ENCODE measurements around the gene ALOX15B.

DNA sequence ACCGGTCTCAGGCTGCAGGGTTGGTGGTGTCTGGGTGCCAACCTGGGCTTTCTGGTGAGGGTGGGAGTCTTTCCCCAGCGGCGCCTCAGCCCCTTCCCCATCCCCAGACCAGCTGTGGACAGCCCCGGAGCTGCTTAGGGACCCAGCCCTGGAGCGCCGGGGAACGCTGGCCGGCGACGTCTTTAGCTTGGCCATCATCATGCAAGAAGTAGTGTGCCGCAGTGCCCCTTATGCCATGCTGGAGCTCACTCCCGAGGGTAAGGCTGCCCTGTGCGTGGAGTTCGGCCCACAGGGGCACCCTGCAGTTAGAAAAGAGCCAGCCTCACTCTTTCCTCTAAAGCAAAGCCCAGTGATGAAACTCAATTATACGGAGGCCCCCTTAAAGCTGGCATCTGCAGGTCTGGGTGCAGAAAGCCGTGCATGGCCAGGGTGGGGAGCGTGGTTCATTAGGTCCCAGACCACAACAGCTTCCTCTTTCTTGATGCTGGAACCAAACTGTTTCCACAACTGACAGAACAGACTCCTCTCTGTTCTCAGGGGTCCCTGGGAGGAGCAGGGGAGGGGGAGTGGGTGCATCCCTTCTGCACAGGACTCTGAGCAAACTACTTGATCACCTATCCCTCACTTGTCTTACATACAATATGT is 25.7 kb upstream of the ALOX15B start:
- TF ChIP-seq, protein P1, sequence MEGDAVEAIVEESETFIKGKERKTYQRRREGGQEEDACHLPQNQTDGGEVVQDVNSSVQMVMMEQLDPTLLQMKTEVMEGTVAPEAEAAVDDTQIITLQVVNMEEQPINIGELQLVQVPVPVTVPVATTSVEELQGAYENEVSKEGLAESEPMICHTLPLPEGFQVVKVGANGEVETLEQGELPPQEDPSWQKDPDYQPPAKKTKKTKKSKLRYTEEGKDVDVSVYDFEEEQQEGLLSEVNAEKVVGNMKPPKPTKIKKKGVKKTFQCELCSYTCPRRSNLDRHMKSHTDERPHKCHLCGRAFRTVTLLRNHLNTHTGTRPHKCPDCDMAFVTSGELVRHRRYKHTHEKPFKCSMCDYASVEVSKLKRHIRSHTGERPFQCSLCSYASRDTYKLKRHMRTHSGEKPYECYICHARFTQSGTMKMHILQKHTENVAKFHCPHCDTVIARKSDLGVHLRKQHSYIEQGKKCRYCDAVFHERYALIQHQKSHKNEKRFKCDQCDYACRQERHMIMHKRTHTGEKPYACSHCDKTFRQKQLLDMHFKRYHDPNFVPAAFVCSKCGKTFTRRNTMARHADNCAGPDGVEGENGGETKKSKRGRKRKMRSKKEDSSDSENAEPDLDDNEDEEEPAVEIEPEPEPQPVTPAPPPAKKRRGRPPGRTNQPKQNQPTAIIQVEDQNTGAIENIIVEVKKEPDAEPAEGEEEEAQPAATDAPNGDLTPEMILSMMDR (IDR thresholded peaks at IDR 0.05) = no peak
- TF ChIP-seq POLR2A (IDR thresholded peaks at IDR 0.05) = no peak

Measured in upper lobe of left lung (tissue), 4 donors.